Medulla oblongata (tissue), 1 donor: ENCODE measurements around the gene FYB1.

Experiments
- DNase-seq: peaks from one replicate; pipeline ENCODE4 v3.0.0-alpha.2; 2015; ENCODE audit errors: extremely low spot score

Gene FYB1

DNA sequence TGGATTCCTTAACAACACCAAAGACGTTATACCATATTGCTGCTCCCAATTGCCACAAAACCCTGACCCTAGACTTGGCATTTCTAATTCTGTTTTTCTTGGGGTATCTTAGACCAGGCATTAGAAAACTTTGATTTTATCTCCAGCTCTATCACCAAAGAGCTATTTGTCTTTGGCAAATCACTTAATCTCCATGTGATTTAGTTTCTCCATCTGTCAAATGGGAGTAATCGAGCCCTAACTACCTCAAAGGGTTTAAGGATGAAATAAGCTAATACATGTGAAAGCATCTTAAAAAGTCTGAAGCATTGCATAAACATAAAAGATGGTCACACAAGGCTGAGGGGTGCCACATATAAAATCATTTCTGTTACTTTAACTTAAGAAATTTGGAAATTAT, 60.6 kb downstream of the FYB1 start:
- DNase-seq: no peak

- no peak for DNase-seq
Measured at GRCh38 chr5:39158127-39158593, 61.2 kb downstream of the FYB1 start.

- DNase-seq: no peak
Measured at GRCh38 chr5:39157701-39158100, 61.7 kb downstream of the FYB1 start.

- no peak for DNase-seq
Measured at GRCh38 chr5:39156082-39156481, 63.3 kb downstream of the FYB1 start.

DNA sequence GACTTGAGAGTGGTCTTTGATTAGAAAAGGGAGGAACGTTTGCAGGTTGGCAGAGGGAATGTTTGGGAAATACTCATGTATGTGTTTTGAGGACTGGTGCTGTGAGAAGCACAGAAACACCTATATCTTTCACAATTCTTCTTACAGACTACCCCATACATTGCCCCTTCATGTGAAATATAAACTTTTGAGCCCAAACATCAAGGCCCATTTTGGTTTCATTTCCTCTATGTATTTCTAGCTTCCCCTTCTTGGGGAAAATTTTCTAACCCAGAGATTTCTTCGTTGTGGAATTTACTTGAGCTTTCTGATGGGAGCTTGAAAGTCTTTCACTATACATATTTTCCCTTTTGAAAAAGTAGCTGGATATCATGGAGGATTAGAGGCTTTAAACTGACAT, 67.6 kb downstream of the FYB1 start:
- no peak for DNase-seq

GRCh38 chr5:39149966-39150365, 69.4 kb downstream of the FYB1 start:
- DNase-seq: no peak

DNA sequence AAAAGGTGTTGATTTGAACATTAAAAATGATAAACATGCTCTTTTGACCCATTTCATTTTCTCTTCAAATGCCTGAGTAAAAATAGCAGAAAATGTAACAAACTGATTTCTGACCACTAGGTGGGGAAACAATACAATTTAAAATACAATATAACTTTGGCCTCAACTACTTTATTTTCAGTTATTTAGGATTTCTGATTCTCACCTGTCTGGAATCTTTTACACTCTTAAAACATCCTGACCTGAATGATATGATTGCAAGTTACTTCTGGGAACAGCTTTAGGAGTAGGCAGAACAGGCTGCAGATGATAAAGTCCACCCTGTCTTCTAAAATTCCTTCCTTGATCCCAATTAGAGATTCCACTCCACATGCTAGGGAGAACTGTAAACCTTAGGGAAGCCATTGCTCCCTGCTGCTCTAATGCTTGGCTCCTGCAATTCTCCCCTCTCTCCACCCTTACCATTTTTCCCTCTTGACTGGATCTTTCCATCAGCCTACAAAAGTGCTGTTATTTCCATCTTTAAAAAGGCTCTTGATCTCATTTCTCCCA, 70.3 kb downstream of the FYB1 start:
- peak; percentile 62 for DNase-seq

DNA sequence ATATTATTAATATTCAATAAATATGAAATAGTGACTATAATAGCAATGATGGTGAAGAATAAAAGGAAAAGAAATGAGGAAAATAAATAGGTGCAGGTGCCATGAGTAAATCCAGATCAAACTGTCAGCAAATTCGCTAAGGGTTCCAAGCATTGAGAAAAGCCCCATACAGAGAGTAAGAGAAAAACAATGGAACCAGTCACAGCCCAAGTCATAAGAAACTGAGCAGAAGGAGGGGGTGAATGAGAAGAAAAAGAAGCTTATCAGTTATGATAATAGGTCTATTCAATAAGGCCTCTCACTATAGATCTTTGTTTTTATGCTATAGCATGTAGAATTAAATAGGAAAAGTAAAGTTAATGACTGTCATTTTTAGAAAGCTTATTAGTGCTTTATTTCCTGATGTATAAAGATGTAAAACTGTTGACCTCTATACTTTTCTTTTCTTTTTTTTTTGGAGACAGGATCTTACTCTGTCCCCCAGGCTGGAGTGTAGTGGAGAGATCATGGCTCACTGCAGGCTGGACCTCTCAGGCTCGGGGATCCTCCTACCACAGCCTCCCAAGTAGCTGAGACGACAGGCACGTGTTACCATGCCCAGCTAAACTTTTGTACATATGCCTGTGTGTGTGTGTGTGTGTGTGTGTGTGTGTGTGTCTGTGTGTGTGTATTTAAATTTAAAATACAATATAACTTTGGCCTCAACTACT, 72.4 kb downstream of the FYB1 start:
- DNase-seq: peak; percentile 75

DNA sequence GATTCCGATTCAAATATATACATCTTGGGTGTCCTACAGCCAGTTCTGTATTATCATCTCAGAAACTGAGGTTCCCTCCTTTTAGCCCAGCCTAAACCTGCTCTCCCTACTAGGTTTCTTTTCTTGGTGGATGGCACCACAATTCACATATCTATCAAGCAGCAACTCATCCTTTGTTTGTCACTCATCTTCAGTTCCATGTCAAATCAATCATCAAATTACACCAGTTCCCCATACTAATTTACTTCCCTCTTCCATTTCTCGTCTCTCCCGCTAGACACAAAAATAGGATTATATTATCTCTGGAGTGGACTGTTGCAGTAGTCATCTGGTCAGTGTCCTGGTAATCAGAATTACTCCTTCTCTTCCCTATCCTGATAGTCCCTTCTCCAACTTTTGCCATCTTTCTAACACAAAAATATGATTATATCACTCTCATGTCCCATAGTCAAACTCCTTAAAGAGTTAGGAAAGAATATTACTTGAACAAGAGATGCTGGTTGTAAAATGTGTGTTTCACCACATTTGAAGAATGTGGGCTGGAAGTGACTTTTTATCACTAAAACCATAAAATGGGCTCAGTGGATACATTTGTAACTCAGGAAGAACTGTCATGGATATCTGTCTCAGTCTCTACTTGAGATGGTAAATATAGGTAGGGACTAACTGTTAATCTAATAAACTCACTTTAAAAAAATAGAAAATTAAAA, 76.1 kb downstream of the FYB1 start:
- no peak for DNase-seq

DNA sequence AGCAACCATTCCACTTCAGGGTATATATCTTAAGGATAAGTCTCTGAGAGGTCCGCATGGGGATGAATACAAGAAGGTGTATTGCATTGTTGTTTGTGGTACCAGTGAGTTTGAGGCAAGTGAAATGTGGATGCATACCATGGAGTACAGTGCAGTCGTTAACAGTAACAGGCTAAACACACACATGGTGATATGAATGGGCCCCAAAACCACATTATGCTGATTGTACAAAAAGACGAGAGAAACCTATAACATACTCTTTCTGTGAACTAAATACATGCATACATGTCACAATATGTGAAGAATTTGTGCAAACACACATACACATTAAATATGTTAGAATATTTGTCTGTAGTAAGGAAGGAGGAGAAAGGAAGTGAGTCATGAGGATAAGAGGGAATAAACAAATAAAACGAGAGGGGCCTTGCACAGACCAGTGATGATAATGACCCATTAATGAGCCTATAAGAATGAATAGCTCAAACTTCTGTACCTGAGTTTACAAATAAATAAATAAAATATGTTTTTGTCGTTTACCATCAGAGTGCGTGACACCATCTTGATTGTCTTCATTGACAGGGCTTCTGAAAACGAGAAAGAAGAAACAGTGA, 78.7 kb downstream of the FYB1 start:
- no peak for DNase-seq

DNA sequence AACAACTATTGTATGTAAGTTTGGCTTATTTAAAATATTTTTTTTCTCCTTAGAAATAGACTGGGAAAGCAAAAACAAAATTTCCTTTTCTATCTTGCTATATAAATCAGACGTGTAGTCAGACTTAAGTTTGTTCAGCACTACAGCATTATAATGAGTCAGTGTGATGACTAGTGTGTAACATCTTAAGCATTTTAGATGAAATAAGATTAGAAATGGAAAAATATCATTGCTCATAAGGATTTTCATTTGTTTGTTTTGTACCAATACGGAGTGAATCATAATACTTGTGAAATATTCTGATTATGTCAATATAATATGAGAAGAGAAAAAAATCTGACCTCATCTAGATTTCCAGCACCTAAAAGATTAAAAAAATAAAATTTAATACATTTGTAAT, 80.5 kb downstream of the FYB1 start:
- DNase-seq: no peak

- no peak for DNase-seq
Measured at GRCh38 chr5:39137819-39138451, 81.4 kb downstream of the FYB1 start.

GRCh38 chr5:39137391-39137790, 82.0 kb downstream of the FYB1 start:
- DNase-seq: no peak

GRCh38 chr5:39132792-39133191, 86.6 kb downstream of the FYB1 start:
- DNase-seq: no peak

GRCh38 chr5:39132128-39132447, 87.3 kb downstream of the FYB1 start:
- DNase-seq: peak; percentile 78

DNA sequence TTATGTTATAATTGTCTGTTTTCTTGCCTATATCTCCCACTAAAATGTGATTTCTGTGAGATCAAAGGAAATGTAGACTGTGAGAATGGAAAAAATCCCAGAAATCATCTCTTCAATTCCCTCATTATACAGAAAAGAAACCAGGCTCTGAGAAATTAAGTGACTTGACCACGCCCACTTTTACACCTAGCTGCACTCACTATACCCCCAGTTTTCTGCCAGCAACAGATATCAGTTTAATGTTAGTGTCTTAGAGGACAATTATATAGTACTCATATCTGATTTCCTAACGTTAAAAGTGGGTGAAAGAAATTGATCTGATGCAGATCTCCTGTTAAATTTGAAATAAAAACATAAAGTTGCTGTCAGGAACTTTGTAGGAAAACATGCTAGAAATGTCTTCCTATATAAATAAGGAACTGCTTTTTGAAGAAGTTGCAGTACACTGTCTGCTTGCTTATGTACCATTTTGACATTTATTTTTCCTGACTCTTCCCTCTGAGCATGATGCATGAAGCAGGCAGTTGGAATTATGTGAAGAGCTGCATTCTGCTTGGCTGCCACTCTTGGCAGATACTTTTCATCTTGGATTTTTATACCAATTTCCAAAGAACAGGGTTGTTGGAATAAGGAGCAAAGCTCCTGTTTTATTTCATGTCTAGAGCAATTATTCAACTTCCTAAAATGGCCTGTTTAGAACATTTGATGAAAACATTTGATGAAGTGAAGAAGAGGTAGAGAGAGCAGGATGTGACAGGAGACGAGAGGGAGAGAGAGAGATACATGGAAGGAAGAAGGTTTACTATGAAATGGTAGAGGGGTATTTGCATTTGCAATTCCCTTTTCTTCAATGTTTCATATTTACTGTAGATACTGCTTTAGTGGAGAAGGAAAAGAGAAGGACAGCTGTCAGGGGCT, 87.9 kb downstream of the FYB1 start:
- DNase-seq: no peak

GRCh38 chr5:39130716-39131115, 88.6 kb downstream of the FYB1 start:
- DNase-seq: no peak

DNA sequence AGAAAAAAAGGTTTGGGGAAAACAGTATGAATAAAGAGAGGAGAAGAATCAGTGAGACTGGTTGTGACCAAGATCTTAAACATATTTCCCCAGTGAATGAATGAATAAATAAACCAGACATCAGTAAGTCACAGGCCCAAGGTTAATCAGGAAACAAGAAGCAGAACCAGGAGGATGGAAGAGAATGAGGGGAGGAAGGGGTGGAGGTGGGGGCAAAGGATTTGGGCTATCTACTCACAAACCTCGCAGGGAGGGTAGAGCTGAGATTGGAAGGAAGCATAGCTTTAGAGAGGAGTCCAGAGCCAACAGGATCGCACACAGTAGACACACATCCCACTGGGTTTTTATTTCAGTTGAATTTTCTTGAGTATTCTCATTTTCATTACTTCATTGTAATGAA, 97.4 kb downstream of the FYB1 start:
- DNase-seq: no peak

GRCh38 chr5:39121315-39121714, 98.0 kb downstream of the FYB1 start:
- no peak for DNase-seq

DNA sequence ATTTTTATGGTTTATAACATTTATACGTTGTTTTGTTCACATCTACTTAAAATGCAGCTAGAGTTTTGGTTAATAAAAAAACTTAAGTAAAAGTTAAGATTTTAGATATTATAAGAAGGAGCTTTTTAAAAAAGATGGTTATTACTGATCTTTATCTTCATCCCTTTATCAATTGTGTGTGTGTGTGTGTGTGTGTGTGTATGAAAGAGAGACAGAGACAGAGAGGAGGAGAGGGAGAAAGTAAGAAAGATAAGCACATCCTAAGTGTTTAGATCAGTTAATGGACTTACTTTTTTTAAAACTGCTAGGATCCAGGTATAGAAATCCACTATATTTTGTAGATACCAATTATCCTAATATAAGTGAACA, 99.3 kb downstream of the FYB1 start:
- DNase-seq: no peak

DNA sequence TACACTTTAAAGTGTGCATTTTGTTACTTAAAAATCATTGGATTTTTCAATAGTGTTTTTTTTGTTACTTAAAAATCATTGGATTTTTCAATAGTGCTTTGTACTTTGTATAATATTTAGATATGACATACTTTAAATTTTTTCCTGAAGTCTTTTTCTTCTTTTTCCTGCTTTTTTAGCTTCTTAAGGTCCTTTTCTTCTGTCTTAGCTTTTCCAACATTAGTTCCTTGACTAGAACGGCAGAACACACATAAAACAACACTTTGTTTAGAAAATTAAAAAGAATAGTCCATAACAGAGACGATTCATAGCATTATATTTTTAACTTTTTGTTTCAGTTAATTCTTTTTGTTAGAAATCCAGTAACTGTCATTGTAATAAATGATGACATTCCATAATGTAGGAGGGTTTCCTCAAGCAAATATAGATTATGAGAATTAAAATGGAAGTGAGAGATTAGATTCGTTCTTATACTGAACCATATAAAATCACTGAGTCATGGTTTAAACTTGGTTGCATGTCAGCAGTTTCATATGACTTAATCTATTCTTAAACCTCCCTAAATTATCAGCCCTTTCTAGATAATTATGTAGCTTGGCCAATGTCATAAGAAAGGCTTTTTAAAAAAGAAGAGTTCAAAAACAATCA, 99.8 kb downstream of the FYB1 start:
- DNase-seq: no peak
